Common myeloid progenitor, CD34-positive (primary cell): Measurements from ENCODE around the gene MBD5.

Experiments
- CTCF ChIA-PET: fragments of 350-600 bp; sonication (Branson Sonifier 250); formaldehyde crosslinking; loops from one replicate; lab custom pipeline; 2021; ENCODE audit warnings: antibody characterized with exemption; lab: Charles Lee
- POLR2A ChIA-PET: fragments of 350-600 bp; sonication (Branson Sonifier 250); formaldehyde crosslinking; loops from one replicate; lab custom pipeline; 2021; ENCODE audit warnings: antibody characterized with exemption; lab: Charles Lee
- DNase-seq, 3 donors: peaks; one replicate each; pipeline versions ENCODE4 v3.0.0 to v3.0.0-alpha.2; 2013
- H3K27ac ChIP-seq, 2 experiments: 1 replicate in 1 of 2; 2 replicates in 1 of 2; pipeline ENCODE4 v1.7.0; 2013; ENCODE audit warnings: inconsistent platforms in 2 of 2, low read length in 2 of 2, mild to moderate bottlenecking in 2 of 2, low read depth in 1 of 2, moderate library complexity in 1 of 2; ENCODE audit not compliant: severe bottlenecking in 2 of 2, insufficient read depth in 1 of 2, poor library complexity in 1 of 2
- H3K27me3 ChIP-seq, 5 experiments: replicated peaks in 2 of 5; 1 replicate in 3 of 5; 2 replicates in 2 of 5; pipeline versions ENCODE4 v1.6.1 to v1.7.0; 2013; ENCODE audit warnings: low read length in 4 of 5, mild to moderate bottlenecking in 2 of 5, moderate library complexity in 2 of 5, inconsistent platforms in 1 of 5; ENCODE audit not compliant: insufficient read depth in 5 of 5, control insufficient read depth in 4 of 5
- H3K36me3 ChIP-seq, 4 experiments: 1 replicate in 2 of 4; 2 replicates in 2 of 4; pipeline versions ENCODE4 v1.6.1 to v1.7.0; 2013; ENCODE audit warnings: low read length in 3 of 4, control low read depth in 1 of 4, mild to moderate bottlenecking in 1 of 4; ENCODE audit not compliant: control insufficient read depth in 4 of 4, insufficient read depth in 4 of 4
- H3K4me1 ChIP-seq, 4 experiments: 1 replicate in 3 of 4; 2 replicates in 1 of 4; pipeline versions ENCODE4 v1.6.1 to v1.7.1; 2013; ENCODE audit warnings: low read length in 3 of 4, mild to moderate bottlenecking in 3 of 4, control low read depth in 1 of 4, inconsistent platforms in 1 of 4, moderate library complexity in 1 of 4; ENCODE audit not compliant: control insufficient read depth in 4 of 4, insufficient read depth in 4 of 4; ENCODE audit errors: control extremely low read depth in 1 of 4
- H3K4me3 ChIP-seq, 7 experiments: 1 replicate in 4 of 7; 2 replicates in 3 of 7; pipeline versions ENCODE4 v1.5.1 to v1.7.0; 2013; ENCODE audit warnings: mild to moderate bottlenecking in 7 of 7, low read length in 6 of 7, moderate library complexity in 6 of 7, inconsistent platforms in 2 of 7, low read depth in 2 of 7, control low read depth in 1 of 7; ENCODE audit not compliant: insufficient read depth in 4 of 7, control insufficient read depth in 1 of 7; ENCODE audit errors: extremely low read depth in 1 of 7
- H3K9me3 ChIP-seq, 5 experiments: 1 replicate in 4 of 5; 2 replicates in 1 of 5; pipeline versions ENCODE4 v1.6.1 to v1.7.1; 2013; ENCODE audit warnings: low read length in 4 of 5, mild to moderate bottlenecking in 2 of 5, inconsistent platforms in 1 of 5, low read depth in 1 of 5, moderate library complexity in 1 of 5; ENCODE audit not compliant: control insufficient read depth in 4 of 5, insufficient read depth in 2 of 5; ENCODE audit errors: control extremely low read depth in 1 of 5
- WGBS: methylation state at CpG from one replicate; pipeline ENCODE4 v1.1.5; 2013; ENCODE audit not compliant: insufficient coverage; 5-methylcytosine and 5-hydroxymethylcytosine counted together

MBD5 gene

DNA sequence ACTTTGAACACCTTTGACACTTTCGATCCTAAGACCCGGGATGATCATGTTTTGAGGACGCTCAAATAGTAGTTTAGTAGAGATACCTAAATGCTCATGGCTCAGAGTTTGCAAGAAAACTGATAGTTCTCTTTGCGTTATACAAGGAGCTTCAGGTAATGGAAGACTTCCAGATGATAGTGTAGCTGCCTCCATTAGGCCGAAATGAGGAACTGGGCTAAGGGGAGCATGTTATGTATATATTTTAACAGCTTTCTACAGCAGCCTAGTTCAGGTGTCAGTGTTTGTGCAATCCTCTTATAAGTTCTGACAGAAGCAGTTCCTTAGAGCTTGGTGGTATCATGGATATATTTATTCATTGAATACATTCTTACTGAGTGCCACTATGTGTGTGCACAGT, 496.9 kb downstream of the MBD5 start:
- 100% methylated on average over 4 of the region's 5 CpGs for WGBS

DNA sequence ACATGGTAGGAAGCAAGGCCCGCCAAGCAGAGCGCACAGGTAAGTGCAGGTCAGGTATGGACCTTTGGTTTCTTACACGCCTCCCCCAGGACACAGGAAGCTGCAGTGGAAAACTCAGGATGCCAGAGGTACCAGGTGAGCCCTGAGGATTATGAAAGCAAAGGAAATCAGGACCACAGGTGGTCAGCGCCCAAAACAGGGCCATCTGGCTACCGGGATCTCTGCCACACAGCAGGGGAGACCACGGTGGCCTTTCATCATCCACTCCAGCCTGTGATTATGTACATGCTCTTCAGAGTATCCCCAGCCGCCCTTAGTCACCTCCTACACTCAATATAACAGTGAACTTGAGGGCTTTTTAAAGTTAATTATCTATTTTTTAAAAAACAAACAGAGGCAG, 498.1 kb downstream of the MBD5 start:
- CTCF ChIA-PET, result no interaction called here

More for the DNA sequence above, 496.9 kb downstream of the MBD5 start:
- Histone ChIP-seq H3K4me1 (peaks cover 2 to 9% (median 5%) of the 10 kb centered on the region in 4 experiments), H3K27ac (no peak overlapping the region), H3K36me3 (peaks cover 0 to 2% (median 0%) of the 10 kb centered on the region in 4 experiments), H3K4me3 (no peak overlapping the region), H3K9me3 (no peaks in the 10 kb centered on the region), H3K27me3 (no peaks in the 10 kb centered on the region)
- CTCF ChIA-PET, result interaction anchor here (0.7 to 1.6 kb wide), 2 partner anchors 9 to 26 kb away, joined by 3 to 4 read pairs; no protein-coding TSS in a partner anchor
- POLR2A ChIA-PET, result no interaction called here
- no peak for DNase-seq

DNA sequence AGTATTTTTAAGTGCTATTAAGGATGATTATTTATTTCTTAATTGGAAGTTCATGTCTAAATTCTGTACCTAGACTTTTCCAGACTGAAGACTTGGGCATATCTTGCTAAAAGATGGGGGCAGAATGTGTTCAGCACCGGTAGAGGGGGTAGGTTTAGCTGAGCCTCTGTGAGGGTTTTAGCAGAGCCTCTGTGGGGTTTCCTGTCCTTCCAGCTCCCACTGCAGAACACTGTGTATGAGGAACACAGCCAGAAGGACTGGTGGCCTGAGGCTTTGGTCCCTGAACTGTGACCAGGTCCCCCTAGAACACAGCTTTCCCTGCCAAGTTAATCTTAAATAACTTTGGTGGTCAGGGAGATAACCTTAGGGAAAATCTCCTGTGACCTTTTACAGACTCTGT, 500.3 kb downstream of the MBD5 start:
- Histone ChIP-seq H3K4me1 (peaks cover 0 to 22% (median 9%) of the 10 kb centered on the region in 4 experiments), H3K9me3 (no peaks in the 10 kb centered on the region), H3K36me3 (no peaks in the 10 kb centered on the region), H3K27ac (no peak overlapping the region), H3K27me3 (peaks cover 0 to 6% (median 0%) of the 10 kb centered on the region in 5 experiments), H3K4me3 (no peak overlapping the region)
- ChIA-PET POLR2A (interaction anchor here (1.0 kb wide), 1 partner anchor 545 kb away, joined by 3 read pairs; no protein-coding TSS in a partner anchor), CTCF (interaction anchor here (1.7 to 1.9 kb wide), 3 partner anchors 12 to 532 kb away, joined by 4 to 9 read pairs (median 5); no protein-coding TSS in a partner anchor)
- no CpG with 5 or more reads among the region's 1 CpG for WGBS
- no peak for DNase-seq

More for the DNA sequence above, 498.1 kb downstream of the MBD5 start:
- DNase-seq, result no peak
- no peak overlapping the region for H3K27ac ChIP-seq
- H3K4me1 ChIP-seq, result peaks cover 0 to 14% (median 4%) of the 10 kb centered on the region in 4 experiments
- no peaks in the 10 kb centered on the region for H3K27me3 ChIP-seq
- no peak overlapping the region for H3K4me3 ChIP-seq
- H3K9me3 ChIP-seq, result no peaks in the 10 kb centered on the region
- H3K36me3 ChIP-seq, result peaks cover 0 to 2% (median 0%) of the 10 kb centered on the region in 4 experiments
- WGBS, result 94% methylated on average over 6 of the region's 7 CpGs
- POLR2A ChIA-PET, result no interaction called here

DNA sequence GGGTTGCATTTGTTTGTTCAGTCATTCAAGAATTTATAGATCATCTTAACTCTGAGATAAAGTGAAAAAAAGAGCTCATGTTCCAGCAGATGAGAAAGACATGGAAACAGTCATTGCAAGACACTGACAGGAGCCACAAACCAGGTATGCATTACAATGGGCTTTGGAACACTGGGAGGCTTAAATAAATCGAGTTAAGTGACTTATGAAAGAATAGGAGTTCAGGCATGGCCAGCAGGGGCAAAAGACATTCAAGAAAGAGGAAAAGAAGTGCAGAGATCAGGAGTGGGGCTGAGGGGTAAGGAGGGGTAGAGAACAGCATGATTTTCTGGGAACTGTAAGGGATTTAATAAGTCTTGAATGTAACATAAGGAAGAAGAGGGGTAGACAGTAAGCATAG, 502.4 kb downstream of the MBD5 start:
- CTCF ChIA-PET, result interaction anchor here (0.9 to 3.2 kb wide), 5 partner anchors 11 to 535 kb away, joined by 3 to 13 read pairs (median 6); no protein-coding TSS in a partner anchor
- Histone ChIP-seq H3K9me3 (no peaks in the 10 kb centered on the region), H3K4me3 (no peak overlapping the region), H3K4me1 (peaks cover 2 to 30% (median 13%) of the 10 kb centered on the region in 4 experiments), H3K36me3 (no peaks in the 10 kb centered on the region), H3K27ac (no peak overlapping the region), H3K27me3 (peaks cover 0 to 6% (median 0%) of the 10 kb centered on the region in 5 experiments)
- POLR2A ChIA-PET, result no interaction called here
- WGBS, result 92% methylated on average over 1 of the region's 1 CpG
- no peak for DNase-seq

DNA sequence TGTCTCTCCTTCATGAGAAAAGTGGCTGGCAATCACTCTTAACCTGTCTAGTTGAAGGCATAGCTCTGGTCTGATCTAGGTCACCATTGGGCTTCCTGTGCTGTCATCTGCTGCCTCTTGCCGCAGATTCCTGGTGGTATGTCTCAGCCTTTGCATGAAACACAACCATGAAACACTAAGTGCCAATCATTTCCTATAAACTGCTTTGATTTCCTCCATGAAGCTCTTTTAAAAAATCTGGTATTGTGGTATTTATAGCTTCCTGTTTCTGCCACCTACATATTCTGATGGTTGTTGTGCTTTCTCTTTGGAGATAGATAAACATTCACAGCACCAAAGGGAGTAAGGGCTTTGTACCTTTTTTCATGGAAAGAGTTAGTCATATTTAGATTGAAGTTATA, 503.6 kb downstream of the MBD5 start:
- Histone ChIP-seq H3K27me3 (peaks cover 0 to 6% (median 0%) of the 10 kb centered on the region in 5 experiments), H3K9me3 (no peaks in the 10 kb centered on the region), H3K4me1 (peaks cover 2 to 33% (median 13%) of the 10 kb centered on the region in 4 experiments), H3K27ac (no peak overlapping the region), H3K36me3 (no peaks in the 10 kb centered on the region), H3K4me3 (no peak overlapping the region)
- WGBS, result no CpG with 5 or more reads among the region's 1 CpG
- CTCF ChIA-PET, result interaction anchor here (0.8 to 3.2 kb wide), 6 partner anchors 11 to 492 kb away, joined by 3 to 13 read pairs (median 3); no protein-coding TSS in a partner anchor
- DNase-seq, result peak in 2 of 3 donors; percentile 78 to 82
- POLR2A ChIA-PET, result interaction anchor here (0.6 kb wide), 1 partner anchor 103 kb away, joined by 3 read pairs; no protein-coding TSS in a partner anchor

DNA sequence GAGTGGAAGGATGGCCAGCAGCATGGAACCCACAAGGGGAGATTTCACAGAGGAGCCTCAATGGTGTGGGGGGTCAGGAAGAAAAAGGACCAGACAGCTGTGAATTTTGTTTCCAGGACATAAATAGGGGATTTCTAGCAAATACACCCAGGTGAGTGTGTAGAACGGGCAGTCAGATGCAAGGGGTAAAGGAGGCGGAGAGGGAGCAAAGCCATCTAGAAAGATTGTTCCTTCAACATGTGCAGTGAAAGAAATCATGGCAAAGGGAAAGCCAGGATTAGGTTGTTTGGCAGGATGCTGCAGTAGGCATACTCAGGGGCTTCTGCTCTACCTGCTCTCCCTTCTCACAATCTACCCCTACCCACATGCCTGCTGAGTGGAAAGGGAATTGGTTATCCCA, 504.2 kb downstream of the MBD5 start:
- Histone ChIP-seq H3K36me3 (no peaks in the 10 kb centered on the region), H3K27ac (no peak overlapping the region), H3K27me3 (peaks cover 0 to 6% (median 0%) of the 10 kb centered on the region in 5 experiments), H3K9me3 (no peaks in the 10 kb centered on the region), H3K4me1 (peaks cover 2 to 33% (median 13%) of the 10 kb centered on the region in 4 experiments), H3K4me3 (no peak overlapping the region)
- POLR2A ChIA-PET, result interaction anchor here (0.6 kb wide), 1 partner anchor 102 kb away, joined by 3 read pairs; no protein-coding TSS in a partner anchor
- no peak for DNase-seq
- 100% methylated on average over 2 of the region's 2 CpGs for WGBS
- CTCF ChIA-PET, result interaction anchor here (0.8 to 3.2 kb wide), 6 partner anchors 10 to 491 kb away, joined by 3 to 13 read pairs (median 3); no protein-coding TSS in a partner anchor
